NCI-H146 treated with DMSO at 0.1 percent for 48 hours (cell line): ENCODE results near the gene B4GALNT3.
"Not testable (repeated sequence)": the region's sequence is repeated elsewhere in the genome, so short reads cannot be mapped to it uniquely, and the experiment has no call there.

Experiments used
- DNase-seq: peaks from one replicate; lab custom pipeline; 2025; ENCODE audit not compliant: unreplicated experiment; lab: John Stamatoyannopoulos, UW

Gene B4GALNT3

GRCh38 chr12:573232-573631 lies 113.5 kb downstream of the B4GALNT3 start:
- no peak for DNase-seq

- no peak for DNase-seq
These were observed 114.9 kb downstream of the B4GALNT3 start for GRCh38 chr12:574475-575128.

GRCh38 chr12:575129-575502 lies 115.4 kb downstream of the B4GALNT3 start:
- no peak for DNase-seq

- DNase-seq, result peak; percentile 60
These were observed 116.3 kb downstream of the B4GALNT3 start for GRCh38 chr12:575948-576614.

GRCh38 chr12:576615-577110 lies 116.9 kb downstream of the B4GALNT3 start:
- no peak for DNase-seq

- not testable (repeated sequence) for DNase-seq
These were observed 118.4 kb downstream of the B4GALNT3 start for GRCh38 chr12:577994-578747.

- DNase-seq, result no peak
These were observed 119.1 kb downstream of the B4GALNT3 start for GRCh38 chr12:578748-579419.

GRCh38 chr12:579420-580110 lies 119.8 kb downstream of the B4GALNT3 start:
- no peak for DNase-seq

GRCh38 chr12:580813-581212 lies 121.1 kb downstream of the B4GALNT3 start:
- no peak for DNase-seq

GRCh38 chr12:581321-581720 lies 121.6 kb downstream of the B4GALNT3 start:
- no peak for DNase-seq

- no peak for DNase-seq
These were observed 122.0 kb downstream of the B4GALNT3 start for GRCh38 chr12:581746-582145.

- DNase-seq, result peak; percentile 92
These were observed 123.6 kb downstream of the B4GALNT3 start for GRCh38 chr12:583251-583869.

GRCh38 chr12:585062-586061 lies 125.6 kb downstream of the B4GALNT3 start:
- peak; percentile 61 for DNase-seq

- no peak for DNase-seq
These were observed 126.8 kb downstream of the B4GALNT3 start for GRCh38 chr12:586318-587071.

- no peak for DNase-seq
These were observed 127.6 kb downstream of the B4GALNT3 start for GRCh38 chr12:587132-588023.

GRCh38 chr12:588024-588322 lies 128.2 kb downstream of the B4GALNT3 start:
- DNase-seq, result no peak

GRCh38 chr12:588646-589045 lies 128.9 kb downstream of the B4GALNT3 start:
- no peak for DNase-seq
